ENCODE measurements around the gene C3AR1.
"Not testable (repeated sequence)": the region's sequence is repeated elsewhere in the genome, so short reads cannot be mapped to it uniquely, and the experiment has no call there.

C3AR1 gene

DNA sequence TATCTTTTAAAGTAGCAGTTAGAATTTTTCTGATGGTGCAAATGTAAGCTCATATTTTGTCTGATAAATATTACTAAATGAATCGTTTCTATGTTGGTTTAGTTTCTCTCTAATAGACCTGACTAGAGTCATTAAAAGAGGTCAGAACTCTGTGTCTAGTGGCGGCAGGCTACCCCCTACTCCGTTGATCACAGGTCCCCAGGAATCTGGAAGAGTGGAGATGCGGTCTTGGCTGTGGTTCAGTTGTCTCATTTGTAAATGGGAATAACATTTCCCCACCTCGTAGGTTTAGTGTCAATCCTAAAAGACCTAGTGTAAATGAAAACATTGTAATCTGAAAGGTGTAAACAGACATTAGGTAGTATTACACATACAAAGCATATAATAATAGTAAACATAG is 38.3 kb downstream of the C3AR1 start:
- DNase-seq = no peak

DNA sequence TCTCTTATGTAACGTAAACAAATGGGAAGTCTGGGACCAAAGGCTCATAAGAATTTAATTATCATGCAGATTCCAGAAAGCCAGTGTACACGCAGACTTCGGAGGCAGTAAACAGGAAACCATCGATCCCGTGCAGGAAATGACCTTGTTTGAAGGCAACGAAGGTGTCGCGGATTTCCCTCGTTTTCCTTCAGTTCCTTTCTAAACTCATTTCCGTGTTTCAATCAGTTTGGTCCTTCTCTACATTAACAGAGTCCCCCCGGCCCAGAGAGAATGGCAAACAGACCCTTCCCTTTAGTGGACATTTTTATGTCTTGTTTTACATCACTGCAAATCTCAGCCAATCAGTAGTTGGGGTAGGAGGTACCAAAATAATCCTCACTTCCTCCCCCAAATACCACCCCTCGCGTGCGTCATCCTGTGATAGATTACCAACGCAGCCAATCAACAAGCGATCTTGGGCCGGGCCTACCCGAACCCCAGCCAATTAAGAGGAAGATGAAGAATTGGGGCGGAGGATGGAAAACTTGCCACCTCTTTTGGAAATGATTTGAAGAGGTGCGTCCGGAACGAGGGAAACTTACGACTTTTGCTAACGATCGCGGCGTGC is 39.8 kb downstream of the C3AR1 start:
- DNase-seq = peak; percentile 88

DNA sequence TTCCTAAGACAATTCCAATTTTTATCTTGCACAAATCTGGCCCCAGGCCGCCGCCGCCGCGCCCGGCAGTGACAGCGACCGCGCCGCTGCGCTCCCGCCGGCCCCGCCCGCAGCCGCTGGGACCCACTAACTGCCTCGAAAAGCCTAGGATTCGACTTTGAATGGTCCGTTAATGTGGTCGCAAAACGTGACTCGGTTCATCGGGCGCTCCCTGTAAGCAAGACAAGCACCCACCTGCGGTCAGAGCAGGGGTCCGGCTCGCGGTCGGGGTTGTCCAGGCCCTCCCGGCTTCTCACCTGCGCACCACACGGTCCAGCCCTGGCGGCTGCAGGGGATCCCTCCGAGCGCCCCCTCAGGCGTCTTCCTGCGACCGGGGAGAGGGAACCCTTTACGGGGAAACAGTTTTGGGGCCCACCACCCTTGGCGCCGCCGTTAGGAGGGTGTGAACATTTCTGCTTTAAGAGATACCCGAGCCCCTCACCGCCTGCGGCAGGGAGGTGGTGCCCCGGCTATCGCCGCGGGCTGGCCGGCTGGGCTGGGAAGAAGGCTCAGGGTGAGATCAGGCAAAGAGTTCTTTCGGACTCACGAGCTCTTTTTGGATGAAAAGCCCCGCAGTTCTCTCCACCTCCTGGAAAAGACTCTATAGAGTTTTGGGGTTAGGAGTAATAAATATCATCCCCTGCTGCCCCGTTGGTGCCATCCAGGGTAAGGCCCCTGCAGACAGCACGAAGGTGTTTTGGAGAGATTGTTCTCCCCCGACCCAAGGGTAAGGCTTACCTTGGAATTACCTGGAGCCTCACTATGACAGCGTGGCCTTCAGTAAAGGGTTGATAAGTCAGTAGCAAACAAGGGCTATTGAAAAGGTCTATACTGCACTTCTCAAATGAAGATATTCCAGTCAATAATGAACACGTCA is 47.2 kb downstream of the C3AR1 start:
- DNase-seq = peak; percentile 66

DNA sequence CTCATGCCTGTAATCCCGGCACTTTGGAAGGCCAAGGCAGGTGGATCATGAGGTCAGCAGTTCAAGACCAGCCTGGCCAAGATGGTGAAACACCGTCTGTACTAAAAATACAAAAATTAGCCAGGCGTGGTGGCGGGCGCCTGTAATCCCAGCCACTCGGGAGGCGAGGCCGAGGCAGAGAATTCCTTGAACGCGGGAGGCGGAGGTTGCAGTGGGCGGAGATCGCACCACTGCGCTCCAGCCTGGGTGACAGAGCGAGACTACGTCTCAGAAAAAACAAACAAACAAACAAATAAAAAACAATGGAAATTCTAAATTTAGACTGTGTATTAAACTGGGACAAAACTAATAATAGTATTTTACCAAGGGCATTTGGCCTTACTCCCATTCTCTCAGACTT is 47.9 kb downstream of the C3AR1 start:
- DNase-seq = not testable (repeated sequence)

DNA sequence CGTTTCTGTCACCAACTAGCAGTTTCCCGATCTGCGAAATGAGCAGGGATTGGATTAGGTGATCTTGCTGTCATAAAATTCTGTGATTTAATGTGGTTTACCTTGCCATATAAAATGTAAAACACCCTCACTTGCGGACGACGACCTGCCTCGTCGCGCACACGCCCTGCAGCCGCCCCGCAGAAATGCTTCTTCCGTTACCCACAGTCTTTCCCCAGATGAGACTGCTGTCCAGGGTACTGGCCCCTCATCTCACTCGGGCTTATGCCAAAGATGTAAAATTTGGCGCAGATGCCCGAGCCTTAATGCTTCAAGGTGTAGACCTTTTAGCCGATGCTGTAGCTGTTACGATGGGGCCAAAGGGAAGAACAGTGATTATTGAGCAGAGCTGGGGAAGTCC is 51.3 kb downstream of the C3AR1 start:
- DNase-seq = no peak

DNA sequence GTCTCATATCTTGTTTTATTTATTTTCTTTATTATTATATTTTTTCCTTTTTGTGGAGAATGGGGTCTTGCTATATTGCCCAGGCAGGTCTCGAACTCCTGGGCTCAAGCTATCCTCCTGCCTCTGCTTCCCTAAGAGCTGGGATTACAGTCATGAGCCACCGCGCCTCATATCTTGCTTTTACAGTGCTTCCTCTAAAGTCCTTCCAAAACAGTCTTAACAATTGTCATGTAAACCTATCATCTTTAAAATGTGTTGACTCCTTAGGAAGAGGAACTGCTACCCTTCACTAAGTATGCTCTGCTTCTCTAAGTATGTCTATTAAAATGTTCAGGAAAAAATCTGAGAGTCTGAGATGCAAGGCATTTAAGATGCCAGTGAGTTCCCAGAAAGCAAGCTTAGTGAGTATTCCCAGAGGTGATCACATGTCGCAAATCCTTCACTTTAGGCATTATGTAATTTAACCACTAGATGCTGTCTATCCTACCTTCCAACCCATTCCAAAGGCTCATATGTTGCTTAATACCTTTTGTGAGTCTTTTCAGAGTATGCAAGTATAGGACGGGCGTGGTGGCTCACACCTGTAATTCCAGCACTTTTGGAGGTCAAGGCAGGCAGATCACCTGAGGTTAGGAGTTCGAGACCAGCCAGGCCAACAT is 53.4 kb downstream of the C3AR1 start:
- DNase-seq = no peak

DNA sequence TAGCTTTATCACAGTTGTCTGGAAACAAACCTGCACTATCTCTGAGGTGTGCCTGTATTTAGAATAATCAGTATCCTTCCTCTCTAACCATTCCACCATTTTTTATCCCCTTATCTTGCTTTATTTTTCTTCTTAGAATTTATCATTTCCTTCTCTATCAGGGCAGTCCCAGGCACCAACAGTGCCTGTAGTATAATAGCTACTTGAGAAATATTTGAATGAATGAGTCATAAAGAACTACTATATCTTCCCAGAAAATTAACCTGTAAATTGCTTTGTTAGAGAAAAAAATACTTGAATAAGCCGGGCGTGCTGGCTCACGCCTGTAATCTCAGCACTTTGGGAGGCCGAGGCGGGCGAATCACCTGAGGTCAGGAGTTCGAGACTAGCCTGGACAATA is 54.8 kb downstream of the C3AR1 start:
- DNase-seq = no peak
